SK-N-SH (cell line): ENCODE results near the gene PNP. TPM values are rescaled to one million over a fixed set of nuclear protein-coding genes. Genes with fewer than 3 reads are reported as not detected.

Experiments
- CTCF ChIA-PET: fragments of 300-600, 350-600 bp; formaldehyde crosslinking; extraction: SDS; loops from one replicate; lab custom pipeline; 2021; lab: Yijun Ruan, JAX
- POLR2A ChIA-PET: fragments of 350-600 bp; sonication (Branson Sonifier 250); formaldehyde crosslinking; extraction: SDS; loops from one replicate; lab custom pipeline; 2020; ENCODE audit warnings: antibody characterized with exemption, inconsistent platforms; lab: Yijun Ruan, JAX
- DNase-seq: peaks from one replicate; pipeline ENCODE4 v3.0.0; 2012
- H2AFZ ChIP-seq: fragments of 200-600 bp; sonication (generic); 2 replicates; pipeline ENCODE4 v1.8.1; 2016; ENCODE audit warnings: antibody characterized with exemption, mild to moderate bottlenecking, low read depth
- H3F3A ChIP-seq: fragments of 200-600 bp; sonication (generic); replicated peaks from 2 replicates; pipeline ENCODE3; 2016; ENCODE audit warnings: antibody characterized with exemption, mild to moderate bottlenecking; ENCODE audit not compliant: insufficient read depth
- H3K27ac ChIP-seq, 2 experiments: fragments of 200-500 bp in 1 of 2; fragments of 200-600 bp in 1 of 2; sonication (Bioruptor generic) in 1 of 2; sonication (generic), shearing (Covaris generic) in 1 of 2; 2 replicates each; pipeline versions ENCODE4 v1.5.1 to v1.6.1; 2014 to 2016; ENCODE audit warnings: low read depth in 2 of 2, inconsistent platforms in 1 of 2, low read length in 1 of 2, mild to moderate bottlenecking in 1 of 2, mixed read lengths in 1 of 2
- H3K27me3 ChIP-seq: fragments of 200-600 bp; sonication (generic), shearing (Covaris generic); 2 replicates; pipeline ENCODE4 v1.6.1; 2016; ENCODE audit warnings: mixed run types; ENCODE audit not compliant: insufficient read depth
- H3K36me3 ChIP-seq, 2 experiments: fragments of 200-500 bp in 1 of 2; fragments of 200-600 bp in 1 of 2; sonication (Bioruptor generic) in 1 of 2; sonication (generic) in 1 of 2; replicated peaks in 1 of 2; 2 replicates each; pipeline versions ENCODE3 to v1.5.1; 2014 to 2016; ENCODE audit warnings: low read length in 1 of 2, mild to moderate bottlenecking in 1 of 2; ENCODE audit not compliant: insufficient read depth in 2 of 2, control insufficient read depth in 1 of 2
- H3K4me1 ChIP-seq, 2 experiments: fragments of 200-500 bp in 1 of 2; fragments of 200-600 bp in 1 of 2; sonication (Bioruptor generic) in 1 of 2; sonication (generic), shearing (Covaris generic) in 1 of 2; 2 replicates each; pipeline versions ENCODE4 v1.5.1 to v1.6.1; 2014 to 2016; ENCODE audit warnings: low read depth in 1 of 2, low read length in 1 of 2, mixed run types in 1 of 2; ENCODE audit not compliant: insufficient read depth in 2 of 2, control insufficient read depth in 1 of 2
- H3K4me2 ChIP-seq: fragments of 200-600 bp; sonication (generic), shearing (Covaris generic); 2 replicates; pipeline ENCODE4 v1.6.1; 2017; ENCODE audit warnings: mixed run types
- H3K4me3 ChIP-seq, 2 experiments: fragments of 200-500 bp in 1 of 2; fragments of 200-600 bp in 1 of 2; sonication (Bioruptor generic) in 1 of 2; sonication (generic), shearing (Covaris generic) in 1 of 2; 2 replicates each; pipeline versions ENCODE4 v1.5.1 to v1.8.1; 2014 to 2016; ENCODE audit warnings: low read depth in 2 of 2, inconsistent platforms in 1 of 2, low read length in 1 of 2, mild to moderate bottlenecking in 1 of 2, mixed read lengths in 1 of 2, moderate library complexity in 1 of 2
- H3K79me2 ChIP-seq: fragments of 200-600 bp; sonication (generic); 2 replicates; pipeline ENCODE4 v1.8.1; 2017; ENCODE audit warnings: mild to moderate bottlenecking; ENCODE audit not compliant: insufficient read depth
- H3K9ac ChIP-seq: fragments of 200-600 bp; sonication (generic); 2 replicates; pipeline ENCODE4 v1.6.1; 2017; ENCODE audit warnings: mixed run types
- H3K9me2 ChIP-seq: fragments of 200-600 bp; sonication (generic); 2 replicates; pipeline ENCODE4 v1.6.1; 2017; ENCODE audit warnings: mixed run types
- H3K9me3 ChIP-seq: fragments of 200-600 bp; sonication (generic); 2 replicates; pipeline ENCODE4 v1.6.1; 2017; ENCODE audit warnings: mixed run types, mild to moderate bottlenecking, moderate library complexity
- H4K20me1 ChIP-seq: fragments of 200-600 bp; sonication (generic); 2 replicates; pipeline ENCODE4 v1.6.1; 2017; ENCODE audit warnings: mild to moderate bottlenecking, mixed run types; ENCODE audit not compliant: insufficient read depth
- CHD2 ChIP-seq: fragments of 150-350 bp; IDR thresholded peaks from 2 replicates; pipeline ENCODE4 v1.6.1; 2018; ENCODE audit warnings: low read length; ENCODE audit not compliant: partially characterized antibody
- EZH2phosphoT487 ChIP-seq: fragments of 200-600 bp; sonication (generic); IDR thresholded peaks from 2 replicates; pipeline ENCODE4 v1.6.1; 2017; ENCODE audit warnings: low read depth, mixed run types, mild to moderate bottlenecking, antibody characterized with exemption, moderate library complexity, borderline replicate concordance
- FOSL2 ChIP-seq: IDR thresholded peaks from 2 replicates; pipeline ENCODE4 v1.4.0; 2012; ENCODE audit warnings: low read depth, mild to moderate bottlenecking, moderate library complexity, borderline replicate concordance
- FOXM1 ChIP-seq: IDR thresholded peaks from 2 replicates; pipeline ENCODE4 v1.4.0; 2012; ENCODE audit warnings: low read depth, mild to moderate bottlenecking
- MAX ChIP-seq: IDR thresholded peaks from 2 replicates; pipeline ENCODE4 v1.4.0; 2012; ENCODE audit warnings: low read depth
- MEF2A ChIP-seq: IDR thresholded peaks from 2 replicates; pipeline ENCODE4 v1.4.0; 2012; ENCODE audit warnings: low read depth, borderline replicate concordance
- NFIC ChIP-seq: IDR thresholded peaks from 2 replicates; pipeline ENCODE4 v1.4.0; 2012; ENCODE audit warnings: borderline replicate concordance
- NRF1 ChIP-seq: IDR thresholded peaks from 2 replicates; pipeline ENCODE4 v1.6.1; 2012; ENCODE audit warnings: low read depth, mild to moderate bottlenecking, low read length
- POLR2AphosphoS5 ChIP-seq: IDR thresholded peaks from 2 replicates; pipeline ENCODE4 v1.6.1; 2012; ENCODE audit warnings: low read depth, low read length
- RAD21 ChIP-seq: IDR thresholded peaks from 2 replicates; pipeline ENCODE4 v1.6.1; 2012; ENCODE audit warnings: mild to moderate bottlenecking, low read length
- RXRA ChIP-seq: IDR thresholded peaks from 2 replicates; pipeline ENCODE4 v1.4.0; 2012; ENCODE audit warnings: low read depth, mild to moderate bottlenecking, borderline replicate concordance
- SMC3 ChIP-seq: IDR thresholded peaks from 2 replicates; pipeline ENCODE4 v1.6.1; 2012; ENCODE audit warnings: low read depth, low read length, improper control_type of control experiment
- TCF12 ChIP-seq: IDR thresholded peaks from 2 replicates; pipeline ENCODE4 v1.4.0; 2012
- ZBTB33 ChIP-seq: IDR thresholded peaks from 2 replicates; pipeline ENCODE4 v1.4.0; 2012; ENCODE audit warnings: low read depth, borderline replicate concordance
- WGBS: methylation state at CpG from one replicate; pipeline ENCODE4 v1.1.6; 2017; ENCODE audit warnings: low lambda C conversion rate; 5-methylcytosine and 5-hydroxymethylcytosine counted together
- polyA plus RNA-seq, 3 experiments: library from polyadenylated mRNA; depleted of rRNA; stranded (reverse); fragments of >200 nt; gene quantifications; 2 replicates each; pipeline ENCODE4 v1.2.3, GENCODE V29; 2012
- TF ChIP-seq, protein P1 (sequence below): IDR thresholded peaks from 2 replicates; pipeline ENCODE4; 2012

PNP gene
- polyA plus RNA-seq, 1 of the 3 experiments (the other 2 are of a cell fraction): 29.8 TPM

DNA sequence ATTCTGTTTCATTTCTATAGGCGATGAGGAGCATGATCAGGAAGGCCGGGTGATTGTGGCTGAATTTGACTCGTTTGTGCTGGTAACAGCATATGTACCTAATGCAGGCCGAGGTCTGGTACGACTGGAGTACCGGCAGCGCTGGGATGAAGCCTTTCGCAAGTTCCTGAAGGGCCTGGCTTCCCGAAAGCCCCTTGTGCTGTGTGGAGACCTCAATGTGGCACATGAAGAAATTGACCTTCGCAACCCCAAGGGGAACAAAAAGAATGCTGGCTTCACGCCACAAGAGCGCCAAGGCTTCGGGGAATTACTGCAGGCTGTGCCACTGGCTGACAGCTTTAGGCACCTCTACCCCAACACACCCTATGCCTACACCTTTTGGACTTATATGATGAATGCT is 12.2 kb upstream of the PNP start:
- H4K20me1 ChIP-seq: no peaks in the 10 kb centered on the region
- POLR2A ChIA-PET: interaction anchor here (3.0 kb wide), 1 partner anchor 13 kb away, joined by 35 read pairs; the partner anchor contains the start of gene PNP
- peaks cover 13 to 16% of the 10 kb centered on the region in 2 experiments; a peak in 3 of 4 replicates for H3K4me1 ChIP-seq
- no peak overlapping the region; a peak in 1 of 4 replicates for H3K4me3 ChIP-seq
- TF ChIP-seq NRF1 (no peak), MAX (no peak), TCF12 (no peak), RXRA (no peak), EZH2phosphoT487 (no peak), CHD2 (no peak), ZBTB33 (no peak), MEF2A (no peak), FOSL2 (no peak), SMC3 (no peak), RAD21 (no peak), FOXM1 (no peak)
- TF ChIP-seq, protein P1, sequence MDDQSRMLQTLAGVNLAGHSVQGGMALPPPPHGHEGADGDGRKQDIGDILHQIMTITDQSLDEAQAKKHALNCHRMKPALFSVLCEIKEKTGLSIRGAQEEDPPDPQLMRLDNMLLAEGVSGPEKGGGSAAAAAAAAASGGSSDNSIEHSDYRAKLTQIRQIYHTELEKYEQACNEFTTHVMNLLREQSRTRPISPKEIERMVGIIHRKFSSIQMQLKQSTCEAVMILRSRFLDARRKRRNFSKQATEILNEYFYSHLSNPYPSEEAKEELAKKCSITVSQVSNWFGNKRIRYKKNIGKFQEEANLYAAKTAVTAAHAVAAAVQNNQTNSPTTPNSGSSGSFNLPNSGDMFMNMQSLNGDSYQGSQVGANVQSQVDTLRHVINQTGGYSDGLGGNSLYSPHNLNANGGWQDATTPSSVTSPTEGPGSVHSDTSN: no peak
- 93% methylated on average over 10 of the region's 13 CpGs for WGBS
- CTCF ChIA-PET: no interaction called here
- peaks cover 64% of the 10 kb centered on the region for H3K79me2 ChIP-seq
- H3K27me3 ChIP-seq: no peaks in the 10 kb centered on the region
- H3K9me3 ChIP-seq: no peaks in the 10 kb centered on the region
- H2AFZ ChIP-seq: no peak overlapping the region
- H3K36me3 ChIP-seq: peaks cover 41 to 52% of the 10 kb centered on the region in 2 experiments
- peaks cover 17% of the 10 kb centered on the region for H3F3A ChIP-seq
- H3K9ac ChIP-seq: no peak overlapping the region
- DNase-seq: no peak
- H3K9me2 ChIP-seq: no peaks in the 10 kb centered on the region
- H3K4me2 ChIP-seq: peak overlapping the region; percentile 96; the same call in 1 of the 2 replicates
- H3K27ac ChIP-seq: peak overlapping the region in 1 of 2 experiments; percentile 92; a peak in 2 of 4 replicates

DNA sequence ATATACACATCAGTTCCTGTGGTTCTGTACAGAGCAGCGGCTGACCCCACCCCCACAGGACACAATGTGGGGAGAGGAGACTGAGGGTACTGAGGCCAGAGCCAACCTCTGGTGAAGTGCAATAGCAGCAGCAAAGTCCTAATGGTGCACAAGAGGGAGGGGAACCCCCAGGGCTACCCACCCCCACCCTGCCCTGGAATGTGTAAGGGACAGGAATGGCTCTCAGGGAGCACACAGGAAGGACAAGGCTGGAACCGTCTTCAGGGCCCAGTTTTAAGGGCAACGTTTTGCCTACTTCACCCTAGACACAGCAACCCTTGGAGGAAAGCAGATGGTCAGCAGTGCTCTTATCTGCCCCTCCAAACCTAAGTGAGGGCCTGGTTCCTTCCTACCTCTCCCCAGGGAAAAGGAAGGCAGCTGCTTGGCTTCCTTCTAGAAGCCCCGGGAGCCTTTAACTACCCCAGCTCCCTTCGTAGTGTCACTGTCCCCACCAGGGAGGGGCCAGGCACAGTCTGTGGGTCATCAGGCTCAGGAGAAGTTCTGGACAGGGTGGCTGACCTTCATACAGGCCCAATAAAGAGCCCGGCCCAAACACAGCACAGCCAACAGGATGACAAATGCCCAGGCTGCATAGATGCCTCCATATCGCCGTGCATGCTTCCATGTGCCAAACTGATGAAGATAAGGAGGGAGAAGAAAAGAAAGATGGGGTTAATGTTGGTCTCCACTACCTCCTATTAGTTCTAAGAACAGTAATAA is 11.0 kb upstream of the PNP start:
- TF ChIP-seq POLR2AphosphoS5 (0 out of 2 replicates have a peak, but pooled peaks have one; percentile 13), NFIC (no peak)
- no peaks in the 10 kb centered on the region for H3K27me3 ChIP-seq
- no peaks in the 10 kb centered on the region for H4K20me1 ChIP-seq
- H3K79me2 ChIP-seq: peaks cover 56% of the 10 kb centered on the region
- H3K4me1 ChIP-seq: peaks cover 13 to 21% of the 10 kb centered on the region in 2 experiments; a peak in 3 of 4 replicates
- no peak overlapping the region for H3K4me3 ChIP-seq
- no peak overlapping the region for H3K9ac ChIP-seq
- H3F3A ChIP-seq: peaks cover 17% of the 10 kb centered on the region
- 87% methylated on average over 7 of the region's 8 CpGs for WGBS
- no peak overlapping the region for H2AFZ ChIP-seq
- H3K9me2 ChIP-seq: no peaks in the 10 kb centered on the region
- ChIA-PET CTCF (no interaction called here), POLR2A (interaction anchor here (1.0 kb wide), 1 partner anchor 11 kb away, joined by 3 read pairs; no protein-coding TSS in a partner anchor)
- H3K9me3 ChIP-seq: no peaks in the 10 kb centered on the region
- no peak overlapping the region for H3K4me2 ChIP-seq
- DNase-seq: no peak
- peaks cover 38 to 44% of the 10 kb centered on the region in 2 experiments for H3K36me3 ChIP-seq
- H3K27ac ChIP-seq: no peak overlapping the region
